ENCODE results near the gene PRKCI. TPM values are rescaled to one million over a fixed set of nuclear protein-coding genes. Genes with fewer than 3 reads are reported as not detected.

The PRKCI gene
- total RNA-seq, 4 donors from 2014 or later = 20.2 to 40.5 (median 22.4) TPM

DNA sequence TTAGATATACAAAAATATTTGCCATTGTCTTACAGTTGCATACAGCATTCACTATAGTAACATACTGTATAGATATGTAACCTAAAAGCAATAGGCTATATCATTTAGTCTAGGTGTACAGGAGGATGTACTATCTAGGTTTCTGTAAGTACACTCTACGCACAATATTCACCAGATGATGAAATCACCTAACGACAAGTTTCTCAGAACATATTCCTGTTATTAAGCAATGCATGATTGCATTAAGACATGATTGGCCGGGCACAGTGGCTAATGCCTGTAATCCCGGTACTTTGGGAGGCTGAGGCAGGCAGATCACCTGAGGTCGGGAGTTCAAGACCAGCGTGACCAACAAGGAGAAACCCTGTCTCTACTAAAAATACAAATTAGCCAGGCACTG is 14.5 kb upstream of the PRKCI start:
- TF ChIP-seq, protein P1, sequence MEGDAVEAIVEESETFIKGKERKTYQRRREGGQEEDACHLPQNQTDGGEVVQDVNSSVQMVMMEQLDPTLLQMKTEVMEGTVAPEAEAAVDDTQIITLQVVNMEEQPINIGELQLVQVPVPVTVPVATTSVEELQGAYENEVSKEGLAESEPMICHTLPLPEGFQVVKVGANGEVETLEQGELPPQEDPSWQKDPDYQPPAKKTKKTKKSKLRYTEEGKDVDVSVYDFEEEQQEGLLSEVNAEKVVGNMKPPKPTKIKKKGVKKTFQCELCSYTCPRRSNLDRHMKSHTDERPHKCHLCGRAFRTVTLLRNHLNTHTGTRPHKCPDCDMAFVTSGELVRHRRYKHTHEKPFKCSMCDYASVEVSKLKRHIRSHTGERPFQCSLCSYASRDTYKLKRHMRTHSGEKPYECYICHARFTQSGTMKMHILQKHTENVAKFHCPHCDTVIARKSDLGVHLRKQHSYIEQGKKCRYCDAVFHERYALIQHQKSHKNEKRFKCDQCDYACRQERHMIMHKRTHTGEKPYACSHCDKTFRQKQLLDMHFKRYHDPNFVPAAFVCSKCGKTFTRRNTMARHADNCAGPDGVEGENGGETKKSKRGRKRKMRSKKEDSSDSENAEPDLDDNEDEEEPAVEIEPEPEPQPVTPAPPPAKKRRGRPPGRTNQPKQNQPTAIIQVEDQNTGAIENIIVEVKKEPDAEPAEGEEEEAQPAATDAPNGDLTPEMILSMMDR (IDR thresholded peaks at IDR 0.05; ENCODE audit: low read depth) = no peak

DNA sequence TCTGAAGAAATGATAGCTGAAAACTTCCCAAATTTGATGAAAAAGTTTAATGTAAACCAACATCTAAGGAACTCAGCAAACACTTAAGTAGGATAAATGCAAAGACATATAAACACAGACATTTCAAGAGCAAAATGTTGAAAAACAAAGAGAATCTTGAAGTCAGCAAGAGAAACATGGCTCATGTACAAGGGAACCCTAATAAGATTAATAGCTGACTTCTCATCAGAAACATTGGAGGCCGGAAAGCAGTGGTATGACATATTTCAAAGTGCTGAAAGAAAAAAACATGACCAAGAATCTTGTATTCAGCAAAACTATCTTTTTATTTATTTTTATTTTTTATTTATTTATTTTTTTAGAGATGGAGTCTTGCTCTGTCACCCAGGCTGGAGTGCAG is 10.6 kb upstream of the PRKCI start:
- TF ChIP-seq, protein P1 (IDR thresholded peaks at IDR 0.05; ENCODE audit: low read depth) = no peak

DNA sequence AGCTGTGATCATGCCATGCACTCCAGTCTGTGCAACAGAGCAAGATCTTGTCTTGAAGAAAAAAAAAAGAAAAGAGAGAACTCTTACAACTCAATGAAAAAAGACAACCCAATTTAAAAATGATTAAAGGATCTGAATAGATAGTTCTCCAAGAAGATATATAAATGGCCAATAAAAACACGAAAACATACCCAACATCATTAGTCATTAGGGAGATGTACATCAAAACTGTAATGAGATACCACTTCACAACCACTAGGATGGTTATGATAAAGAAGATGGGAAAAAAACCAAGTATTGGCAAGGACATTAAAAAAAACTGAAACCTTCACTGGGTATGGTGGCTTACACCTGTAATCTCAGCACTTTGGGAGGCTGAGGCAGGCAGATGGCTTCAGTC is 2.4 kb upstream of the PRKCI start:
- TF ChIP-seq, protein P1 (IDR thresholded peaks at IDR 0.05; ENCODE audit: low read depth) = no peak

DNA sequence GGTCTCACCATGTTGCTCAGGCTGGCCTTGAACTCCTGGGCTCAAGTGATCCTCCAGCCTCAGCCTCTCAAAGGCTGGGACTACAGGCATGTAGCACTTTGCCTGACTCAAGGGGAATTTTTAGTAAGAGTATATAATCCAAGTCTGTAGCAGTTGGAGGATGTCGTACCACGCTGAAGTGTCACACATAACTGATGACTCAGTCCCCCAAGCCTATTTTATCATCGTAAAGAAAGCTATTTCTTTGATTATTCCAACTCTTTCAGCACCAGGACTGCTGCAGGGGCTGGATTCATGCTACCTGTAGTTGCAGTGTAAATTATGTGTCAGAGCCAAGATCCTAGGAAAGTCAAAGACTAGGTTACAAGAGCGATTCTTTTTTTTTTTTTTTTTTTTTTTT is 1.4 kb upstream of the PRKCI start:
- TF ChIP-seq, protein P1 (IDR thresholded peaks at IDR 0.05; ENCODE audit: low read depth) = no peak

DNA sequence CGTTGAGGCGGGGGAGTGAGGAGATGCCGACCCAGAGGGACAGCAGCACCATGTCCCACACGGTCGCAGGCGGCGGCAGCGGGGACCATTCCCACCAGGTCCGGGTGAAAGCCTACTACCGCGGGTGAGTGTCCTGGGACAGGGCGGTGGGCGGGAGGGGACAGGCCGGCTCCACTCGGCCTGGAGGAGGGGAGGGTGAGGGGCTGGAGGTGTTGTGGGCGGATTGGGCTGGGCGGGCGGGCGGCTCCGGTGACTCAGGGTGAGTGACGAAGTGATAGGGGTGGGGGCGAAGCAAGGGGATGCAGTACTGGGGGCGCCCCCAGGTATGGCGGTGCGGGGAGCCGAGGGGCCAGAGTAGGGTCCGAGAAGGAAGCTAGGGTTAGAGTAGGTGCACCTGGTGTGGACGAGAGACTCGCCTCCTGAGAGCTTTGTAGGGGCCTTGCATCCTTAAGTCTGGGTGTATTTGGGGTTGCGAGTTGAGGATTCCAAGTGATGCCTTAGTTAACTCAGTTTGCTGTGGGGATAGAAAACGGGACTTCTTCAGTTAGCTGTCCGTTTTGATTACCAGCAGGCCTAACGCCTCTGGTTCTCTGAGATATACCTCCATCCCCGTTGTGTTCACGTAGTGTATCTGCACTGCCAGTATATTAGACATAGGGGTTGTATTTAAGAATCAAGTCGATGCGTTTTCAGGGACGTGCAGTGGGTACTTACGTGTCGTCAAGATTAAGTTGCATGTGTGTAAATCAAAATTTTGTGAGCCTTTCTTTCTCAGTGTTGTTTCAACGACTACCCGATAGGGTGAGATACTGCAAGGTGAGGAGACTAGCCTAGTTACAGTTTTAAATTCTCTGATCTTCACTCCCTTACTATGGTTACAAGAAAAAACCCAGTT is 670 bp downstream of the PRKCI start:
- TF ChIP-seq, protein P1 (IDR thresholded peaks at IDR 0.05; ENCODE audit: low read depth) = no peak

DNA sequence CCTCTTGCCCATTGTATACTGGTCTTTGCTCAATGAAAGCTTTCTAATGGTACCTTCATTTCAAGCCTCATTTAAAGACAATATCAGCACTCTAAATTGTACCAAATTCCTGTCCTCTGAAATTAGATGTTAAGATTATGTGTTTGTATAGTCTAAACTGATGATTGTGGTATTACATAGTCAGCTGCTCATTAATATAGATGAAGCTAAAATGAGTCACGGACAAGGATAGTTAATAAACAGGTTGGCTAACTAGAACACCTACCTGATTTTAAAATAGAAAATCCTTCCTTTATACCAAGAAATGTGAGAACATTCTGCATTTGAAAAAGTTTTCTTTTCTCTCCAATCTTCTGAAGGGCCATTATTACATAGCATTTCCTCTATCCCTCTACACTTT is 2.9 kb downstream of the PRKCI start:
- TF ChIP-seq, protein P1 (IDR thresholded peaks at IDR 0.05; ENCODE audit: low read depth) = no peak

DNA sequence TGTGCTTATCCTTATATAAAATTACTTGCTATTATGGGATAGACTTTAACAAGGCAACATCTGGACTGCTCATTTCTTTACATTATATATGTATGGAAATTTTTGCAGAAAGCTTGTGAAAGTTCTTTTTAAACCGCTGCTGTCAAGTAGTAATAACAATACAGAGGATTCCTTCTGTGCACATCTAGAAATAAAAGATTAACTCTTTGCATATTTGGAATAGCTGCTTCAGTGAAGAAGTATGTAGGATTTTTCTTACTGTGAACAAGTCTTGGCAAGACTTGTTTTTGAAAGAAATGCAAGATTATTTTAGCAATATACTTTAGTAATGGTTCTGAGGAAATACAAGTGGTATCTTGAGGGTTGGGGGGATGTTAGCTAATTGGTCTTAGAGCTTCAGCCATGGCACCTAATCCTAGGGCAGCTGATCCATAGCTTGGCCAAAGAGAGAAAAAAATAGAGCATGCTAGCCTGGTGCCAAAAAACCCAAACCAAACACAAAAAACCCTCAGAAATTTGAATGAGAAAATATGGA is 4.3 kb downstream of the PRKCI start:
- TF ChIP-seq, protein P1 (IDR thresholded peaks at IDR 0.05; ENCODE audit: low read depth) = no peak

Measured in subcutaneous adipose tissue (tissue), 4 donors.